Endodermal cell (in vitro differentiated cells): Measurements from ENCODE around the gene FKBP14. TPM values are rescaled to one million over a fixed set of nuclear protein-coding genes. Genes with fewer than 3 reads are reported as not detected.

Experiments used
- DNase-seq: peaks from one replicate; pipeline ENCODE4 v3.0.0-alpha.2; 2017
- H3K27ac ChIP-seq: 2 replicates; pipeline ENCODE4 v1.5.1; 2013; ENCODE audit warnings: mild to moderate bottlenecking, low read depth, low read length, moderate library complexity
- H3K27me3 ChIP-seq: 2 replicates; pipeline ENCODE4 v1.6.1; 2013; ENCODE audit warnings: mild to moderate bottlenecking, low read length, moderate library complexity; ENCODE audit not compliant: insufficient read depth, control insufficient read depth, poor library complexity, severe bottlenecking
- H3K36me3 ChIP-seq: 2 replicates; pipeline ENCODE4 v1.7.0; 2013; ENCODE audit warnings: mild to moderate bottlenecking, low read length, moderate library complexity; ENCODE audit not compliant: control insufficient read depth, insufficient read depth
- H3K4me1 ChIP-seq: one replicate; pipeline ENCODE4 v1.7.0; 2013; ENCODE audit warnings: low read length; ENCODE audit not compliant: control insufficient read depth, insufficient read depth
- H3K4me3 ChIP-seq: 2 replicates; pipeline ENCODE4 v1.5.1; 2013; ENCODE audit warnings: mild to moderate bottlenecking, low read length, moderate library complexity
- H3K9ac ChIP-seq: 2 replicates; pipeline ENCODE4 v1.6.1; 2013; ENCODE audit warnings: mild to moderate bottlenecking, low read length, moderate library complexity; ENCODE audit not compliant: poor library complexity, severe bottlenecking; ENCODE audit errors: extremely low read depth
- H3K9me3 ChIP-seq: 2 replicates; pipeline ENCODE4 v1.6.1; 2013; ENCODE audit warnings: mild to moderate bottlenecking, low read length, moderate library complexity; ENCODE audit not compliant: control insufficient read depth
- H3K27ac Mint-ChIP-seq: 2 replicates; pipeline ENCODE4 v1.8.0; 2020; ENCODE audit warnings: mixed read lengths
- H3K27me3 Mint-ChIP-seq: 2 replicates; pipeline ENCODE4 v1.8.0; 2021; ENCODE audit warnings: mild to moderate bottlenecking, mixed read lengths; ENCODE audit not compliant: insufficient read depth
- H3K36me3 Mint-ChIP-seq: 2 replicates; pipeline ENCODE4 v1.8.0; 2020; ENCODE audit warnings: low read depth, mixed read lengths
- H3K4me1 Mint-ChIP-seq: 2 replicates; pipeline ENCODE4 v1.8.0; 2020; ENCODE audit warnings: mixed read lengths
- H3K4me3 Mint-ChIP-seq: 2 replicates; pipeline ENCODE4 v1.8.0; 2020; ENCODE audit warnings: mild to moderate bottlenecking, moderate library complexity, mixed read lengths
- H3K9me3 Mint-ChIP-seq: 2 replicates; pipeline ENCODE4 v1.8.0; 2020; ENCODE audit warnings: mild to moderate bottlenecking, mixed read lengths
- WGBS, 2 experiments: methylation state at CpG; one replicate each; pipeline versions ENCODE4 v1.1.5 to v1.1.7; 2013; ENCODE audit warnings: missing lambda C conversion rate in 2 of 2, mixed read lengths in 1 of 2; ENCODE audit not compliant: insufficient coverage in 1 of 2, insufficient read length in 1 of 2; 5-methylcytosine and 5-hydroxymethylcytosine counted together
- total RNA-seq, 2 donors: library from RNA; stranded (reverse); fragmentation: NEBNext Ultra II Directional in 1 of 2; extraction: Animal tissue kit (Norgen Biotek cat#: 25700) in 1 of 2; gene quantifications; 2 replicates in 1 of 2; 3 replicates in 1 of 2; pipeline ENCODE4 v1.2.1, GENCODE V29; 2021
- TF ChIP-seq, protein P1 (sequence below): fragments of 200-600 bp; sonication (generic); conservative IDR thresholded peaks from 2 replicates; pipeline ENCODE4 v1.5.0; 2021; ENCODE audit warnings: antibody characterized with exemption, mild to moderate bottlenecking

The FKBP14 gene
- total RNA-seq, 2 donors from 2014 or later = 15.1 to 24.8 TPM

DNA sequence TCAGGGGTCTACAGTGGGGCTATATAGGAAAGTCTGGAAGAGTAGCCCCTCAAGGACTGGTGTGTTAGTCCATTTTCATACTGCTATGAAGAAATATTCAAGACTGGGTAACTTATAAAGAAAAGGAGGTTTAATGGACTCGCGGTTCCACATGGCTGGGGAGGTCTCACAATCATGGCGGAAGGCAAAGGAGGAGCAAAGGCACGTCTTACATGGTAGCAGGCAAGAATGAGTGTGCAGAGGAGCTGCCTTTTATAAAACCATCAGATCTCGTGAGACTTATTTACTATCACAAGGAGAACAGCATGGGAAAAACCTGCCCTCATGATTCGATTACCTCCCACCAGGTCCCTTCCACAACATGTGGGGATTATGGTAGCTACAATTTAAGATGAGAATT is 3.0 kb downstream of the FKBP14 start:
- WGBS, 2 experiments = 90 to 97% methylated on average over 4 to 6 of the region's 6 CpGs
- peaks cover 17% of the 10 kb centered on the region for H3K36me3 ChIP-seq
- Mint-ChIP-seq H3K36me3 (peaks cover 14% of the 10 kb centered on the region), H3K4me1 (peaks cover 28% of the 10 kb centered on the region), H3K4me3 (peak overlapping the region; percentile 13), H3K27me3 (no peaks in the 10 kb centered on the region), H3K9me3 (no peaks in the 10 kb centered on the region), H3K27ac (no peak overlapping the region)
- H3K4me3 ChIP-seq = peak overlapping the region; percentile 95
- H3K4me1 ChIP-seq = peaks cover 2% of the 10 kb centered on the region
- DNase-seq = no peak
- no peak overlapping the region for H3K27ac ChIP-seq
- TF ChIP-seq, protein P1, sequence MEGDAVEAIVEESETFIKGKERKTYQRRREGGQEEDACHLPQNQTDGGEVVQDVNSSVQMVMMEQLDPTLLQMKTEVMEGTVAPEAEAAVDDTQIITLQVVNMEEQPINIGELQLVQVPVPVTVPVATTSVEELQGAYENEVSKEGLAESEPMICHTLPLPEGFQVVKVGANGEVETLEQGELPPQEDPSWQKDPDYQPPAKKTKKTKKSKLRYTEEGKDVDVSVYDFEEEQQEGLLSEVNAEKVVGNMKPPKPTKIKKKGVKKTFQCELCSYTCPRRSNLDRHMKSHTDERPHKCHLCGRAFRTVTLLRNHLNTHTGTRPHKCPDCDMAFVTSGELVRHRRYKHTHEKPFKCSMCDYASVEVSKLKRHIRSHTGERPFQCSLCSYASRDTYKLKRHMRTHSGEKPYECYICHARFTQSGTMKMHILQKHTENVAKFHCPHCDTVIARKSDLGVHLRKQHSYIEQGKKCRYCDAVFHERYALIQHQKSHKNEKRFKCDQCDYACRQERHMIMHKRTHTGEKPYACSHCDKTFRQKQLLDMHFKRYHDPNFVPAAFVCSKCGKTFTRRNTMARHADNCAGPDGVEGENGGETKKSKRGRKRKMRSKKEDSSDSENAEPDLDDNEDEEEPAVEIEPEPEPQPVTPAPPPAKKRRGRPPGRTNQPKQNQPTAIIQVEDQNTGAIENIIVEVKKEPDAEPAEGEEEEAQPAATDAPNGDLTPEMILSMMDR = no peak
- no peak overlapping the region for H3K9ac ChIP-seq
- no peaks in the 10 kb centered on the region for H3K27me3 ChIP-seq
- H3K9me3 ChIP-seq = no peaks in the 10 kb centered on the region

DNA sequence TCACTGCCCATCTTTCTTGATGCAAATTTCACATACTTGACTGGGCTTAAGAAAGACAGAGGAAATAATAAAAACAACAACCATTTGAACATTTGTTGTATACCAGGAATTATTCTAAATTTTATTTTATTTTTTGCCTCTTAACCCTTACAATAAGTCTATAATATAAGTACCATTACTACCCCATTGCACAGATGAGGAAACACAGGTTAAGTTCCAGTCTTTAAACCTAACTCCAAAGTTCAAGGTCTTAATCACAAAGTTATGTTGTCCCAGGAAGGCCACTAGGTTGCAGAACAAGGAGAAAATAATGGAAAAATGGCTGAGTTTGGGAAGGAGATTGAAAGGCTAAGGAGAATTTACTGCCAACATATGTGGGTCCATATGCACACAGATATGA is 3.5 kb downstream of the FKBP14 start:
- TF ChIP-seq, protein P1 = no peak
- DNase-seq = no peak

DNA sequence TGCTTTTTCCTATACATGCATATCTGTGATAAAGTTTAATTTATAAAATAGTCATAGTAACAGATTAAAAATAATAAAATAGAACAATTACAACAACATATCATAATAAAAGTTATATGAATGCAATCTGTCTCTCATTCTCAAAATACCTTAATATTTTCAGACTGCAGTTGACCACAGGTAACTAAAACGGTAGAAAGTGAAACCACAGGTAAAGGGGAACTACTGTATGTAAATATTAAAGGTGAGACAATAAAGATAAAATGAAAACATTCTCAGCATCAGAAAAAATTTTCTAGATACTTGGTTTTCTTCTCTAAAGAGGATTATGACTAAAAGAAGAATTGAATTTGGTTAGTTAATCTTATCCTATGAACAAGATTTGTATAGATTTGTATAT is 6.0 kb downstream of the FKBP14 start:
- H3K4me1 ChIP-seq = no peaks in the 10 kb centered on the region
- no peak overlapping the region for H3K27ac ChIP-seq
- no peak overlapping the region for H3K4me3 ChIP-seq
- H3K9me3 Mint-ChIP-seq = no peaks in the 10 kb centered on the region
- H3K36me3 ChIP-seq = peaks cover 38% of the 10 kb centered on the region
- H3K27me3 Mint-ChIP-seq = no peaks in the 10 kb centered on the region
- H3K9ac ChIP-seq = no peak overlapping the region
- H3K4me3 Mint-ChIP-seq = no peak overlapping the region
- TF ChIP-seq, protein P1 = no peak
- peaks cover 29% of the 10 kb centered on the region for H3K36me3 Mint-ChIP-seq
- H3K4me1 Mint-ChIP-seq = peaks cover 18% of the 10 kb centered on the region
- H3K27me3 ChIP-seq = no peaks in the 10 kb centered on the region
- WGBS, 2 experiments = 100% methylated on average over 1 of the region's 1 CpG; no CpG with 5 or more reads in 1 of the 2 experiments
- DNase-seq = no peak
- no peak overlapping the region for H3K27ac Mint-ChIP-seq
- no peaks in the 10 kb centered on the region for H3K9me3 ChIP-seq

More for the DNA sequence above, 3.5 kb downstream of the FKBP14 start:
- Mint-ChIP-seq H3K27me3 (no peaks in the 10 kb centered on the region), H3K4me1 (peaks cover 28% of the 10 kb centered on the region), H3K4me3 (no peak overlapping the region), H3K9me3 (no peaks in the 10 kb centered on the region), H3K36me3 (peaks cover 18% of the 10 kb centered on the region), H3K27ac (no peak overlapping the region)
- no peak overlapping the region for H3K27ac ChIP-seq
- H3K36me3 ChIP-seq = peaks cover 22% of the 10 kb centered on the region
- peak overlapping the region; percentile 95 for H3K4me3 ChIP-seq
- H3K9me3 ChIP-seq = no peaks in the 10 kb centered on the region
- H3K27me3 ChIP-seq = no peaks in the 10 kb centered on the region
- peaks cover 2% of the 10 kb centered on the region for H3K4me1 ChIP-seq
- no peak overlapping the region for H3K9ac ChIP-seq
